HG02852 (cell line): ENCODE measurements around the gene SULT1A2.
"Not testable (repeated sequence)": the region's sequence is repeated elsewhere in the genome, so short reads cannot be mapped to it uniquely, and the experiment has no call there.

ENCODE experiments used
- ATAC-seq: cut with Tn5 transposase; IDR thresholded peaks from one replicate; pipeline ENCODE4 v1.9.1; 2021; ENCODE audit warnings: mild to moderate bottlenecking, moderate library complexity; ENCODE audit not compliant: unreplicated experiment

The SULT1A2 gene

DNA sequence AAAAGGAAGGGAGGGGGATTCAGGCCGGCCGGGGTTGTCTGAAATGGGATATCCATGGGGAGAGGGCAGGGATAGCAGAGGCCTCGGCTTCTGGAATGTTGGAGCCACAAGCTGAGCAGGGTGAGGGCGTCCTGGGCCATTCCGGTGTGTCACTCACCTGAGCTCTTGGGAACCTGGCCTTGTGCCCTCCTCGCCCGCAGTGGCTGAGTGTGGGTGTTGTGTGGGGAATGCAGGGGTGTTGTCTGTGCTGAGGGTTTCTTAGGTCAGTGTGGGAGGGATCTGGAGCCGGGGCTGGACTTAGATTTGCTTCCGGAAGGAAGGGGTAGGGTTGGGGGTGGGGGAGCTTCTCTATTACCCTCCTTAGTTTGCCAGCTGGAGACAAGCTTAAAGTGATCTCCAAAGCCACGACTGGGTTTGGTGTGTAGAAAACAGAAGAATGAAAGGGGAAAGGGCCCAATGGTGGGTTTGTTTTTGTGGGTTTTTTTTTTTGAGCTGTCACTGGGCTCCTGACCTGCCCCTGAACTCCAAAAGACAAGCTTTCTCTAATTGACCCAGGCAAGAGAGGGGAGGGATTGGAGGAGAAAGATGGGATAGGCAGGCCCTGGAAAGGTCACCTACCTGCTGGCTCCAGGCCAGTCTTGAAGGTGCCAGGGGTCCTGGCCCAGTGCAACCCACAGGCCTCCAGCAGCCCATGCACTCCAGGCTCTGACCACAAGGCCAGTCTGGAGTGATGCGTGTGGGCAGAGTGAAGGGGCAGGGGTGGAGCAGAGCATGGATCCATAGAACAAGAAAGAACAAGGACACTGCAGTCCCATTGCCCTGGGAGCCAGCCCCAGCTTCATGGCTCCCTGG, at the start of gene SULT1A2:
TSS of gene SULT1A2 (minus strand) at position 211 of the 852 bp plus-strand sequence. CDS start 1,120 bp downstream, outside the sequence.
- ATAC-seq = no peak

DNA sequence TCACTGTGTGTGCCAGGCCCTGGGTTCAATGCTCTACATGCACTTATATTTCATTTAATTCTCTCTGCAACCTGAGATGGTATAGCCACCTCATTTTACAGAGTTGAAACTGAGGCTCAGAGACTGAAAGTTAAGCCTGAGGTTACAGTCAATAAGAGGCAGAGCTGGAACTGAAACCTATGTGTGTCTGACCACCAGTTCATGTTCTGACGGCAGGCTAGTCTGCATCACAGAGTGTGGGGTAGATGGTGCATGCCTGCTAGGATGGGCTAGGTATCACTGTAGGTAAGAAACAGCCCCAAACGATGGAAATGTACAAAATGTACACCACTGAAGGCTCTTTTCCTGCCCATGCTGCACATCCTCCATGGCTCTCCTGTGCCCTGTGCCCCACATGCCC, 43.1 kb upstream of the SULT1A2 start:
- not testable (repeated sequence) for ATAC-seq

GRCh38 chr16:28638359-28638758, 41.5 kb upstream of the SULT1A2 start:
- ATAC-seq = not testable (repeated sequence)

DNA sequence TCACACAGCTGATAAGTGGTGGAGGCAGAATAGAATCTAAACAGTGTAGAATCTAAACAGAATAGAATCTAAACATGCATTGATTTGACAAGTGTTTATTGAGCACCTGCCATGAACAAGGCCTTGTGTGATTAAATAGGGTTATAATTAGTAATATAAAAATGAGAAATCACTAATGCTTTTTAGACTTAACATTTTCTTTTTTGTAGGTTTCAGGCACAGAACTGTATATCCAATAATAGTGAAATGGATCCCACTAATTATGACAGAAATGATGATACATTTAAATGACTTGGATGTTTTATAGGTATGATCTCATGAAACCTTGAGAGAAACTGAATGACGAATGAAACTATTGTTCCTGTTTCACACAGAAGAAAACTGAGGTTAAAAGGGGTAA, 40.9 kb upstream of the SULT1A2 start, which contains the start of gene NPIPB8:
TSS of gene NPIPB8 (plus strand) at position 301 of the 400 bp plus-strand sequence. CDS start 296 bp downstream, outside the sequence.
- not testable (repeated sequence) for ATAC-seq

DNA sequence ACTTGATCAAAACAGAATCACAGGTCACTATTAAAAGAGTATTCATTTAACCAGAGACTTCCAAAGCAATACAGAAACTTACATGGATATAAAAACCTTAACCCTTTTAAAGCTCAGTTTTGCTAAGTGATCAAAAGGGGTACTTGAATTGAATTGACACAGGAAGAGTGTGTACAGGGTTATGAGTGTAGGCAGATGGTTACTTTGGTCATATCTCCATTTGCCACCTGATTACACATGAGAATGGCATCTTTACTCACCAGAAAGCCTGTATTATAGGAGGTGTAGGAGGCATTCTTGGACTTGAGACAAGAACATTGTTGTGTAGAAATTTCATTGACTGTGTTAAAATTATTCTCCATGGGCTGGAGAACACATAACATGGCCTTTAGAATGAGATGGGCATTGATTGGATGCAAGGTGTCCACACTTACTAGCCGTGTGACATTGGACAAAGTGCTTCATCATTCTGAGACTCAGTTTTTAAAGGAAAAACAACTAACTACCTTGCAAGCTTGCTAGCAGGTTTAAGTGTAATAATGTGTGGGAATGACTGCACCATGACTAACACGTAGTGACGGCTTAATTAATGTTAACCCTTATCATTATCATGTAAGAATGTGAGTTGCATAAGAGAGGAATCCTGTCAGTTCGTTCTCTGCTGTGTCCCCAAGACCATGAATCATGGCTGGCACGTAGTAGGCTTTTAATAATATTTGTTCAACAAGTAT, 39.4 kb upstream of the SULT1A2 start:
- ATAC-seq = not testable (repeated sequence)

- not testable (repeated sequence) for ATAC-seq
These were observed 34.1 kb upstream of the SULT1A2 start for GRCh38 chr16:28630905-28631304.

DNA sequence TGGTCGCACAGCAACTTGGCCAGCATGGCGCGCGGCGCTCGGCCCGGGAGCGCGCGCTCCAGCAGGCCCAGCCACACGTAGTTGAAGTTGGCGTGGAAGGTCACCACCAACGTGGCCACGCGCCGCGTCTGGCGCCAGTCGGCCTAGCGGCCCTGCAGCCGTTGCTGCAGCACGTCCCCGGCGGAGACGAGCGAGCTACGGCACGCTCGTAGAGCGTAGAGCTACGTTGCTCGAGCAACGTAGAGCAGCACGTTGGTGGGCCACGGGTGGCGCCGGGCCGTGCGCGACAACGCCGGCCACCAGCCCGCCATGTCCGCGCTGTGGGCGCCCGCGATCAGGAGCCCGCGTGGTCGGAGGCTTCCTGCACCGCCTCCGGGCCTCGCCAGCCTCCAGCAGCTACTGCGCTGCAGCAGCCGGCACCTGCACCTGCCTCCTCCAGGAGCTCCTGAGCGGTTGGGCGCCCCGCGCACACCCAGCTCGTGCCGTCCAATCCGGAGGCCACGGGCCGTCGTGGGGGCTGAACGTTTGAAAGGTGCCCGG, 26.4 kb upstream of the SULT1A2 start:
- no peak for ATAC-seq

DNA sequence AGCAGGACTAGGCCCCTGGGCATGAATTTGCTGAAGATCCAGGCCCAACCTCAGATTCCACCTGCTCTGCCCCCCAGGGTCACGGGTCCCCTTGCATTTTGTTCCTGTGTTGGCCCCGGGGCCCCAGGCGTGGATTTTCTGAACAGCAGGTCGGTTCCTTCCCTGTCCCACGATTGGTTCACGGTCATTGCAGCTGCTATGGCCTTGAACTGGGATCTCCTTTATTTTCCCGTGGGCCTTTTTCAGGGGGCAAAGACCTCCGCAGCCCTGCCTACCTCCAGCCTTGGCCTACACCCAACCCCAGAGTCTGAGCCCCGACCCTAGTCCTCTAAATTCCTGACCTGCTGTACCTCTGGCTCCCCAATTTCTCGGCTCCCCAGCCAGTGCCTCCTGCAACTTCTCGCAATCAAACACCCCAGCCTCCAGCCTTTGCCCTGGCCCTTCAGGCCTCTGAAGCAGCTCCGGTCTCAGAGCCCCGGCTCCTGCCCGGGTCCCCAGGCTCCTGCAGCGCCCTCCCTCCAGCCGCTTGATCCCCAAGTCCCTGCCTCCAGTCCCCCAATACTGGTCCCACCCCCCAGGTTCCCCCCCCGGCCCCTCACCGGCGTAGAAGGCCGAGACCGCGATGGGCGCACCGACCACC, 25.8 kb upstream of the SULT1A2 start:
- ATAC-seq = not testable (repeated sequence)

- ATAC-seq = no peak
These were observed 24.8 kb upstream of the SULT1A2 start for GRCh38 chr16:28621481-28622155.

GRCh38 chr16:28620316-28620715, 23.5 kb upstream of the SULT1A2 start:
- not testable (repeated sequence) for ATAC-seq

- no peak for ATAC-seq
These were observed 21.0 kb upstream of the SULT1A2 start for GRCh38 chr16:28617874-28618273.

- no peak for ATAC-seq
These were observed 19.8 kb upstream of the SULT1A2 start for GRCh38 chr16:28616636-28617035.

DNA sequence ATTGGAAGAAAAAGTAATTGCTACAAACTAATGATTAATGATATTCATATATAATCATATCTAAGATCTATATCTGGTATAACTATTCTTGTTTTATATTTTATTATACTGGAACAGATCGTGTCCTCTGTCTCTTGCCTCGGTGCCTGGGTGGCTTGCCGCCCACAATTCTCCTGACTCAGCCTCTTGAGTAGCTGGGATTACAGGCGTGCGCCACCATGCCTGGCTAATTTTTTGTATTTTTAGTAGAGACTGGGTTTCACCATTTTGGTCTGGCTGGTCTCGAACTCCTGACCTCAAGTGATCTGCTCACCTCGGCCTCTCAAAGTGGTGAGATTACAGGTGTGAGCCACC, 19.4 kb upstream of the SULT1A2 start:
- not testable (repeated sequence) for ATAC-seq

DNA sequence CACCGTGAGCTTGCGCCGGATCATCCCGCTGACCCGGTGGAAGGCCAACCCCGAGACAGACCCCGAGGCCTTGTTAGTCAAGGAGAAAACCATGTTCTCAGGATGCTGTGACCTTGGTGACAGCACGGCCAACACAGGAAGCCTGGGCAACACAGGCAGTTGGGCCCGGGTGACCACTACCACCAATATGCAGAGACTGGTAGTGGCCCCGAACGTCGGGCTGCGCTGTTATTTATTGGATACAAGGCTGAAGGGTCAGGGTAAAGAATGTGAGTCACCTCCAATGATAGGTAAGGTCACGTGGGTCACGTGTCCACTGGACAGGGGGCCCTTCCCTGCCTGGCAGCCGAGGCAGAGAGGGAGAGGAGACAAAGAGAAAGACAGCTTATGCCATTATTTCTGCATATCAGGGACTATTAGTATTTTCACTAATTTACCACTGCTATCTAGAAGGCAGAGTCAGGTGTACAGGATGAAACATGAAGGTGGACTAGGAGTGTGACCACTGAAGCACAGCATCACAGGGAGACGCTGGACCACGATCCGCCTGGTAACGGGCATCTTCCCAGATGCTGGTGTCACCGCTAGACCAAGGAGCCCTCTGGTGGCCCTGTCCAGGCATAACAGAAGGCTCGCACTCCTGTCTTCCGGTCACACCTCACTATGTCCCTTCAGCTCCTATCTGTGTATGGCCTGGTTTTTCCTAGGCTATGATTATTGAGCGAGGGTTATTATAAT, 18.8 kb upstream of the SULT1A2 start:
- not testable (repeated sequence) for ATAC-seq

GRCh38 chr16:28614561-28614960, 17.7 kb upstream of the SULT1A2 start:
- ATAC-seq = not testable (repeated sequence)

- ATAC-seq = not testable (repeated sequence)
These were observed 17.1 kb upstream of the SULT1A2 start for GRCh38 chr16:28613912-28614311.

GRCh38 chr16:28612359-28613280, 15.8 kb upstream of the SULT1A2 start:
- not testable (repeated sequence) for ATAC-seq

DNA sequence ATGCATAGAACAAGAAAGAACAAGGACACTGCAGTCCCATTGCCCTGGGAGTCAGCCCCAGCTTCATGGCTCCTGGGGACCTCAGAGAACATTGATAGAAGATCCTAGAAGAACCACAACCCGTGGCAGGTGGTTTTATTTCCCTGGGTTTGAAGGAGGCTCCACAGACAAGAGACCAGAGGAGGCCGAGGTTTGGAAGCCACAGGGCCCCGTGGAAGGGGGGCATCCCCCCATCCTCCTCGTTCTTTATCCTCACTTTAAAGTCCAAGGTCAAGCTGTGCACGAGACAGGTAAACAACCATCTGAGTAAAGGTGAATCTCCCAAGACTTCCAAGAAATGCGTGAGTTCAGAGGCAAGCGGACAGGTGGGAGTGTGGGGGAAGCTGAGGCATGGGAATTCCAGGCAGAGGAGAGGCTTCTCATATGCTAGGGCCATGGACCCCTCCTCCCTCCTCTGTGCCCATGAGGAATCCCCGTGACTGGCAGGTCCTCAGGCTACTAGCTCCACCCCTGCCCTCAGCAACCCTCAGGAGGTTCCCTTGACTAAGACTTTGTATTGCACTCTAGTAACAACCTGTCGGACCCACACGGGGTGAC, 13.8 kb upstream of the SULT1A2 start:
- no peak for ATAC-seq
